ENCODE measurements around the gene WDFY4. TPM values are rescaled to one million over a fixed set of nuclear protein-coding genes. Genes with fewer than 3 reads are reported as not detected.

WDFY4 gene
- total and polyA plus RNA-seq, 2 of the 4 experiments (the other 2 are of a cell fraction), result not detected

DNA sequence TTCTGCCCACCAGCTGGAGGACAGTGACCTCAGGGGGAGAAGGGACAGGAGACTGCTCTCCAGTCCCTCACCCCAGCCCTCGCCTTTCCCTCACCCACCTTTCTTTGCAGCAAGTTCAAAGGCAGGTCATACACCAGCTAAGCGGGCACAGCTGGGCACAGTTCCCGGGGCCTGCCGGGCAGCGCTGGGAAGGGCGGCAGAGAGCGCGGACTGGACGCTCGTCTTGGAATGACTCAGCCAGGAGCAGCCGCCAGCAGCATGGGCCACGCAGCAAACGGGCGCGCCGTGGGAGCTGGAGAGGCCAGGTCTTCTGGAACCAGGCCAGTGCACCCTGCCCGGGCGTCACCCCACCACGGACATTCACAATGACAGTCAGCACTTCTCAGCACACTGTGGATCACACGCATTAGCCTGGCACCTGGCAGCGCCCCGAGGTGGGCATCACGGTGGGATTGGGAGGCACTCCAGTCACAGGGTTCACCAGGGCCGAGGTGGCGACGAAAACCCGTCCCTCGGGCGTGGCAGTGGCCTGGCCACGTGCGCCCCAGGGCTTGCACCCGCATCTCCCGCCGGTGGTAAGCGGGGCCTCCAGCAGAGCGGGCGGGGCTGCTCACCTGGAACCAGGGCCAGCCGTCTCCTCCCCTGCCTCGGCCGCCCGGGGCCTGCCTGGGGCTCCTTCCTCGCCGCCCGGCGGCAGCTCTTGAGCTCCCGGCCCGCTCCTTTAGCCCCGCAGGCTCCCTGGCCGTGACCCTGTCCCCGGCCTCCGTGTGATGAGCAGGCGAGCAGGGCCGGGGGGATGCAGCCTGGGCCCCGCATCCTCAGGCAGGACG lies 29.0 kb upstream of the WDFY4 start (continued):
- TF ChIP-seq RFX5 (IDR thresholded peaks at IDR 0.05; ENCODE audit: low read depth, low read length) (no peak), POLR2A (IDR thresholded peaks at IDR 0.05; ENCODE audit: low read depth, low read length) (no peak), NFE2L2 (IDR thresholded peaks at IDR 0.05; ENCODE audit: low read depth, low read length) (no peak), CHD1 (IDR thresholded peaks at IDR 0.05; ENCODE audit: low read depth, low read length) (no peak)

All from IMR-90 (cell line).